Neuronal stem cell (in vitro differentiated cells): ENCODE measurements around the gene AATF.
A peak's percentile ranks its signal among the peaks of the same experiment; 100 is the strongest.

Source experiments
- DNase-seq: peaks from one replicate; pipeline ENCODE4 v3.0.0-alpha.2; 2013; ENCODE audit warnings: low spot score
- H2AFZ ChIP-seq: one replicate; pipeline ENCODE4 v1.6.1; 2013; ENCODE audit warnings: mild to moderate bottlenecking, low read length, inconsistent platforms
- H2AK5ac ChIP-seq: 2 replicates; pipeline ENCODE4 v1.6.1; 2013; ENCODE audit warnings: low read depth, mild to moderate bottlenecking, inconsistent platforms, low read length, moderate library complexity, mixed read lengths
- H2BK120ac ChIP-seq: 2 replicates; pipeline ENCODE4 v1.6.1; 2013; ENCODE audit warnings: low read depth, mild to moderate bottlenecking, inconsistent platforms, low read length, moderate library complexity, mixed read lengths
- H2BK12ac ChIP-seq: one replicate; pipeline ENCODE4 v1.6.1; 2013; ENCODE audit warnings: low read length, inconsistent platforms
- H2BK15ac ChIP-seq: 2 replicates; pipeline ENCODE4 v1.6.1; 2013; ENCODE audit warnings: mild to moderate bottlenecking, low read length, inconsistent platforms, mixed read lengths
- H2BK5ac ChIP-seq: one replicate; pipeline ENCODE4 v1.6.1; 2013; ENCODE audit warnings: inconsistent platforms, mild to moderate bottlenecking, low read length, moderate library complexity
- H3K14ac ChIP-seq: one replicate; pipeline ENCODE4 v1.6.1; 2013; ENCODE audit warnings: low read length, inconsistent platforms
- H3K18ac ChIP-seq: 2 replicates; pipeline ENCODE4 v1.6.1; 2013; ENCODE audit warnings: low read length, inconsistent platforms
- H3K23ac ChIP-seq: 2 replicates; pipeline ENCODE4 v1.6.1; 2013; ENCODE audit warnings: low read depth, mild to moderate bottlenecking, mixed read lengths, low read length, inconsistent platforms; ENCODE audit not compliant: poor library complexity
- H3K27ac ChIP-seq: replicated peaks from 3 replicates; pipeline ENCODE4 v1.5.1; 2013; ENCODE audit warnings: low read length, inconsistent platforms
- H3K27me3 ChIP-seq, 3 experiments: 2 replicates each; pipeline ENCODE4 v1.6.1; 2013; ENCODE audit warnings: low read length in 3 of 3, mild to moderate bottlenecking in 2 of 3, inconsistent platforms in 1 of 3, low read depth in 1 of 3, mixed read lengths in 1 of 3, moderate library complexity in 1 of 3; ENCODE audit not compliant: control insufficient read depth in 3 of 3, insufficient read depth in 3 of 3
- H3K36me3 ChIP-seq, 2 donors: replicated peaks in 1 of 2; 2 replicates each; pipeline ENCODE4 v1.6.1; 2013; ENCODE audit warnings: low read length in 2 of 2; ENCODE audit not compliant: control insufficient read depth in 2 of 2, insufficient read depth in 2 of 2
- H3K4ac ChIP-seq: 2 replicates; pipeline ENCODE4 v1.6.1; 2013; ENCODE audit warnings: inconsistent platforms, mild to moderate bottlenecking, low read length, moderate library complexity
- H3K4me1 ChIP-seq, 2 donors: 1 replicate in 1 of 2; 2 replicates in 1 of 2; pipeline ENCODE4 v1.6.1; 2013; ENCODE audit warnings: low read length in 2 of 2, low read depth in 1 of 2; ENCODE audit not compliant: control insufficient read depth in 2 of 2, insufficient read depth in 1 of 2
- H3K4me2 ChIP-seq: one replicate; pipeline ENCODE4 v1.6.1; 2013; ENCODE audit warnings: mild to moderate bottlenecking, low read length, inconsistent platforms; ENCODE audit not compliant: insufficient read depth, poor library complexity, severe bottlenecking
- H3K4me3 ChIP-seq, 2 donors: 2 replicates each; pipeline ENCODE4 v1.5.1; 2013; ENCODE audit warnings: low read length in 2 of 2, mild to moderate bottlenecking in 2 of 2, inconsistent platforms in 1 of 2, moderate library complexity in 1 of 2
- H3K79me1 ChIP-seq: one replicate; pipeline ENCODE4 v1.6.1; 2013; ENCODE audit warnings: low read depth, mild to moderate bottlenecking, inconsistent platforms, low read length, moderate library complexity
- H3K9ac ChIP-seq: one replicate; pipeline ENCODE4 v1.6.1; 2013; ENCODE audit warnings: mild to moderate bottlenecking, low read depth, low read length, inconsistent platforms; ENCODE audit not compliant: poor library complexity
- H3K9me3 ChIP-seq, 2 donors: replicated peaks in 1 of 2; 2 replicates each; pipeline versions ENCODE3 to v1.6.1; 2013; ENCODE audit warnings: low read length in 2 of 2, mild to moderate bottlenecking in 2 of 2, inconsistent platforms in 1 of 2, low read depth in 1 of 2, mixed read lengths in 1 of 2, moderate library complexity in 1 of 2; ENCODE audit not compliant: control insufficient read depth in 2 of 2, insufficient read depth in 1 of 2
- H4K8ac ChIP-seq: one replicate; pipeline ENCODE4 v1.6.1; 2013; ENCODE audit warnings: low read depth, mild to moderate bottlenecking, inconsistent platforms, low read length, moderate library complexity
- H4K91ac ChIP-seq: one replicate; pipeline ENCODE4 v1.6.1; 2013; ENCODE audit warnings: low read length, low read depth, mild to moderate bottlenecking, inconsistent platforms; ENCODE audit not compliant: poor library complexity
- WGBS, 2 donors: extraction: QIAGEN DNeasy Blood & Tissue Kit; methylation state at CpG; one replicate each; pipeline ENCODE4 v1.1.7; 2013; ENCODE audit warnings: missing lambda C conversion rate in 2 of 2, mixed read lengths in 1 of 2; ENCODE audit not compliant: insufficient read length in 2 of 2, insufficient replicate concordance in 1 of 2; ENCODE audit errors: extremely low coverage in 2 of 2; 5-methylcytosine and 5-hydroxymethylcytosine counted together

Gene AATF

DNA sequence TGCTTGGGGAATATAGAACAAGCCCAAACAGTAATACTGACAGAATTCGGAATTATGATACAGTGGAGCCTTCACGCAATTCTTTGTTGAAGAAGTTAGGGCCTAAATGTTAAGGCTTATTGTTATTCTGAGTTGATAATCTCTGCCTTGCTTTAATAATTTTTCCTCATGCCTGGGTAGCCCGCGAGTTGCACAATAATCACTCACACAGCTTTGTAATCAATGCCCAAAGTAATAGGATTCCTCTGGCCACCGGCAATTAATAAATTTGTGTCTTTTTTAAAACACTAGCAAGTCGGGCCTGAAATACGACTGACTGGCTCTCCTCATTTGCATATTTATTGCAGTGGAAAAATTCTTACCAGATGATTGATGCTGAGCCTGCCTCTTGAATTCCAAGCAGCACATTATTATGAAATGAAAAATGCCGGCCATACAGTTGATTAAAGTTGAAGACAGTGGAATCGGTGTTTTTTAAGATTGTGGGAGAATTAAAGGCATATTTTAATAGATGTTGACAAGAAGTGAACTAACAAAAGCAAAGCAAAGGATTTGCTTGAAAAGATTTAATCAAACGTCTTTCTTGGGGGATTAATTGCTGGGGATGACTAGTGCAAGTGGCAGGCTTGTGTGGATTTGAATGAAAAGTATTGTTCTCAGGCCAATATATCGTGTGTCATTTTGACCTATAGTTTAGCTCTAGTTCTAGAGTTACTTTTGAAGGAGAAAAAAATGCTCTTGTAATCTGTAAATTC, 30.2 kb downstream of the AATF start:
- H2BK12ac ChIP-seq: no peak overlapping the region
- H2BK5ac ChIP-seq: no peak overlapping the region
- H3K9me3 ChIP-seq: no peaks in the 10 kb centered on the region
- H4K91ac ChIP-seq: no peak overlapping the region
- no peak overlapping the region for H3K18ac ChIP-seq
- WGBS, 2 donors: 100% methylated on average over 1 of the region's 11 CpGs
- H3K23ac ChIP-seq: no peak overlapping the region
- DNase-seq: peak; percentile 9
- peaks cover 2 to 7% of the 10 kb centered on the region in 2 donors for H3K36me3 ChIP-seq
- no peak overlapping the region for H3K4me3 ChIP-seq
- H2AK5ac ChIP-seq: no peak overlapping the region
- no peak overlapping the region for H3K9ac ChIP-seq
- no peaks in the 10 kb centered on the region for H3K79me1 ChIP-seq
- H3K4me1 ChIP-seq: no peaks in the 10 kb centered on the region
- H3K14ac ChIP-seq: no peak overlapping the region
- H2BK120ac ChIP-seq: no peak overlapping the region
- H4K8ac ChIP-seq: no peak overlapping the region
- no peak overlapping the region for H2AFZ ChIP-seq
- H2BK15ac ChIP-seq: no peak overlapping the region
- H3K27ac ChIP-seq: no peak overlapping the region
- no peak overlapping the region for H3K4me2 ChIP-seq
- H3K4ac ChIP-seq: no peak overlapping the region
- no peaks in the 10 kb centered on the region for H3K27me3 ChIP-seq

GRCh38 chr17:36979565-36979941, 30.8 kb downstream of the AATF start:
- Histone ChIP-seq H3K9me3 (no peaks in the 10 kb centered on the region), H2BK5ac (no peak overlapping the region), H3K4me2 (no peak overlapping the region), H3K9ac (no peak overlapping the region), H2AK5ac (no peak overlapping the region), H3K36me3 (peaks cover 2 to 7% of the 10 kb centered on the region in 2 donors), H3K14ac (no peak overlapping the region), H3K4me3 (no peak overlapping the region), H4K8ac (no peak overlapping the region), H3K18ac (no peak overlapping the region), H3K27me3 (no peaks in the 10 kb centered on the region), H3K23ac (no peak overlapping the region), H3K79me1 (no peaks in the 10 kb centered on the region), H2BK120ac (no peak overlapping the region), H3K27ac (no peak overlapping the region), H2AFZ (no peak overlapping the region), H2BK15ac (no peak overlapping the region), H4K91ac (no peak overlapping the region), H3K4ac (no peak overlapping the region), H3K4me1 (no peaks in the 10 kb centered on the region), H2BK12ac (no peak overlapping the region)
- no peak for DNase-seq
- no CpG with 5 or more reads among the region's 4 CpGs for WGBS, 2 donors

- Histone ChIP-seq H2BK5ac (no peak overlapping the region), H3K4ac (no peak overlapping the region), H3K9me3 (no peaks in the 10 kb centered on the region), H3K4me1 (no peaks in the 10 kb centered on the region), H3K23ac (no peak overlapping the region), H2BK120ac (no peak overlapping the region), H3K4me3 (no peak overlapping the region), H3K36me3 (peaks cover 2 to 7% of the 10 kb centered on the region in 2 donors), H2BK15ac (no peak overlapping the region), H4K91ac (no peak overlapping the region), H2AFZ (no peak overlapping the region), H2AK5ac (no peak overlapping the region), H3K9ac (no peak overlapping the region), H3K4me2 (no peak overlapping the region), H3K27ac (no peak overlapping the region), H4K8ac (no peak overlapping the region), H3K79me1 (no peaks in the 10 kb centered on the region), H2BK12ac (no peak overlapping the region), H3K18ac (no peak overlapping the region), H3K14ac (no peak overlapping the region), H3K27me3 (no peaks in the 10 kb centered on the region)
- WGBS, 2 donors: 100% methylated on average over 1 of the region's 2 CpGs; no CpG with 5 or more reads in 1 of the 2 donors
- no peak for DNase-seq
These were observed 31.6 kb downstream of the AATF start for GRCh38 chr17:36980280-36980761.

DNA sequence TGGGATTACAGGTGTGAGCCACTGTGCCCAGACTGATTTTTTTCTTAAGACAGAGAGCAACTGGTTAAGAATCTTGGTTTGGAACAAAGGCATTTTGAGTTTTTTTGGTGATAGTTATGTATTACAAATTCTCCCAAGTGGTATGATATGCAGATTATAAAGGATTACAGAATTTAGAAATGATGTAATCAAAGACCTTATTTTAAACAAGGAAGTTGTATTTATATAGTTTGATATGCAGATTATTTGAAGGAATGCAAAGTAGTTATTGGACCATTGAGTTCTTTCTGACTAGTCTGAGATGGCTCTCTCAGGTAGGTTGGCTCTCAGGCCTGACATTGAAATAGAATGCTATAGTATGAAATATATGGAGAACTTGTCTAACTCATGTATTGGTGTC, 34.9 kb downstream of the AATF start:
- no peak overlapping the region for H4K8ac ChIP-seq
- no peaks in the 10 kb centered on the region for H3K79me1 ChIP-seq
- H3K23ac ChIP-seq: no peak overlapping the region
- H3K27me3 ChIP-seq: no peaks in the 10 kb centered on the region
- no peak overlapping the region for H3K14ac ChIP-seq
- H3K27ac ChIP-seq: no peak overlapping the region
- H2BK12ac ChIP-seq: no peak overlapping the region
- no peak overlapping the region for H3K4me2 ChIP-seq
- no peak overlapping the region for H2BK15ac ChIP-seq
- DNase-seq: no peak
- no peaks in the 10 kb centered on the region for H3K4me1 ChIP-seq
- no peak overlapping the region for H3K18ac ChIP-seq
- no peak overlapping the region for H3K4ac ChIP-seq
- no peak overlapping the region for H2AFZ ChIP-seq
- no peak overlapping the region for H2BK120ac ChIP-seq
- H2BK5ac ChIP-seq: no peak overlapping the region
- no peak overlapping the region for H3K9ac ChIP-seq
- H3K4me3 ChIP-seq: no peak overlapping the region
- no peak overlapping the region for H4K91ac ChIP-seq
- H2AK5ac ChIP-seq: no peak overlapping the region
- no peaks in the 10 kb centered on the region for H3K9me3 ChIP-seq
- peaks cover 5 to 35% of the 10 kb centered on the region in 2 donors for H3K36me3 ChIP-seq
